AG09319 (cell line): ENCODE measurements around the gene PDE2A.

ENCODE experiments used
- DNase-seq: peaks from one replicate; pipeline ENCODE4 v3.0.0-alpha.2; 2010; ENCODE audit warnings: low read depth; ENCODE audit errors: extremely low read depth
- TF ChIP-seq, protein P1 (sequence below): IDR thresholded peaks from 2 replicates; pipeline ENCODE4 v1.5.1; 2011; ENCODE audit warnings: low read depth, mild to moderate bottlenecking, inconsistent platforms, low read length, moderate library complexity

The PDE2A gene

GRCh38 chr11:72624496-72625201, 49.6 kb downstream of the PDE2A start:
- DNase-seq, result no peak
- TF ChIP-seq, protein P1, sequence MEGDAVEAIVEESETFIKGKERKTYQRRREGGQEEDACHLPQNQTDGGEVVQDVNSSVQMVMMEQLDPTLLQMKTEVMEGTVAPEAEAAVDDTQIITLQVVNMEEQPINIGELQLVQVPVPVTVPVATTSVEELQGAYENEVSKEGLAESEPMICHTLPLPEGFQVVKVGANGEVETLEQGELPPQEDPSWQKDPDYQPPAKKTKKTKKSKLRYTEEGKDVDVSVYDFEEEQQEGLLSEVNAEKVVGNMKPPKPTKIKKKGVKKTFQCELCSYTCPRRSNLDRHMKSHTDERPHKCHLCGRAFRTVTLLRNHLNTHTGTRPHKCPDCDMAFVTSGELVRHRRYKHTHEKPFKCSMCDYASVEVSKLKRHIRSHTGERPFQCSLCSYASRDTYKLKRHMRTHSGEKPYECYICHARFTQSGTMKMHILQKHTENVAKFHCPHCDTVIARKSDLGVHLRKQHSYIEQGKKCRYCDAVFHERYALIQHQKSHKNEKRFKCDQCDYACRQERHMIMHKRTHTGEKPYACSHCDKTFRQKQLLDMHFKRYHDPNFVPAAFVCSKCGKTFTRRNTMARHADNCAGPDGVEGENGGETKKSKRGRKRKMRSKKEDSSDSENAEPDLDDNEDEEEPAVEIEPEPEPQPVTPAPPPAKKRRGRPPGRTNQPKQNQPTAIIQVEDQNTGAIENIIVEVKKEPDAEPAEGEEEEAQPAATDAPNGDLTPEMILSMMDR, result no peak

- TF ChIP-seq, protein P1, result no peak
- DNase-seq, result no peak
Observed at GRCh38 chr11:72623052-72623451, 51.2 kb downstream of the PDE2A start.

GRCh38 chr11:72621008-72621610, 53.1 kb downstream of the PDE2A start:
- TF ChIP-seq, protein P1, result no peak
- no peak for DNase-seq

DNA sequence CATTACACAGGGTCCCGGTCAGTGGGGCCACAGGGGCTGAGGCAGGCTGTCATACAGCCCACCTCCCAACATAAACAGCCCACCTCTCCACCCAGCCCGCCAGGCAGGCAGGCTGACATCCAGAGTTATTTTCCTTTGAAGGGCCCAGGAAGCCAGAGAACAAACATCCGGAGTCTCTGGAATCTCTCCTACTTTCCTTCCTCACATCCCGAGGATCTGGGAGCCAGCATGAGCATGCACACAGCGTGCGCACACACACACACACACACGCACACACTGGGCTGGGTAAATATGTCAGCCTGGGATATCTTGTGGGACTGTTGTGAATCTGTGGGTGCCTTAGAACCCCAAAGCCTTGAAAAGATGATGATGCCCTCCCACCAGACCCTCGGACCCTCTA, 55.4 kb downstream of the PDE2A start:
- TF ChIP-seq, protein P1, result no peak
- DNase-seq, result no peak

- TF ChIP-seq, protein P1, result no peak
- no peak for DNase-seq
Observed at GRCh38 chr11:72617080-72617762, 57.0 kb downstream of the PDE2A start.

DNA sequence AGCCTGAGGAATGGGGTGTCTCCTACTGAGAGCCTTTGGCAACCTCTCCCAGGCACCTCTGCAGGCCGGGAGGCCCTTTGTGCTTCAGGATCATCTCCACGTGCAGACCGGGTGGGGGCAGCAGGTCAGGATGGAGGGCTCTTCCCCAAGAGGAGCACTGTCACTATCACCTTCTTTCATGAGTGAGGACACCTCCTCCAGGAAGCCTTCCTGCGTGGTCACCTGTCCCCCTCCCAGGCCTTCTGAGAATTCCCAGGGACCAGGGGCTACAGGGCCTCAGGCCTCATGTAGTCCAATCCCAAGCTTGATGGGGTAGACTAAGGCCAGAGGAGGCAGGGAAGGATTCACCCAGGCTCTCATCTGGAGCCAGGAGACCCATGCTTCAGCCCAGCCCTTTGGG, 57.6 kb downstream of the PDE2A start:
- no peak for DNase-seq
- TF ChIP-seq, protein P1, result no peak

DNA sequence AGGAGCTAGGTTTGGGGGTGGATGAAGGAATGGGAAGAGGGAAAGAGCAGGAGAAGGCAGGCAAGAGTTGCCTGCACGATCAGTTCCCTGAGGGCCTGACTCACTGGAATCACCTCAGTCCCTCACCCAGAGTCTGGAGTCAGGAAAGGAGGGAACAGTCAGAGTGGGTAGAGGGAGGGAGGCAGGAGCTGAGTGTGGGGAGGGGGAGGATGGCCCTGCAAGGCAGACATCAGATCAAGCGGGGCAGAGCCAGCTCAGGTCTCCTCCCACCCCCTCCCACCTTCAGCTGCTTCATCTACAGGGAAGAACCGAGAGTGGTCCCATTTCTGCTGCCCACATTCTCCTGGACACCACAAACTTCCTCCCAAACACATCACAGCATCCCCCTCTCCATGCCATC, 58.9 kb downstream of the PDE2A start:
- no peak for DNase-seq

More for the DNA sequence above, 58.9 kb downstream of the PDE2A start:
- TF ChIP-seq, protein P1, result no peak
